ENCODE results near the gene CTBP1. TPM values are rescaled to one million over a fixed set of nuclear protein-coding genes. Genes with fewer than 3 reads are reported as not detected.

The CTBP1 gene
- total RNA-seq, 4 donors from 2014 or later: 89.9 to 169 (median 107) TPM

DNA sequence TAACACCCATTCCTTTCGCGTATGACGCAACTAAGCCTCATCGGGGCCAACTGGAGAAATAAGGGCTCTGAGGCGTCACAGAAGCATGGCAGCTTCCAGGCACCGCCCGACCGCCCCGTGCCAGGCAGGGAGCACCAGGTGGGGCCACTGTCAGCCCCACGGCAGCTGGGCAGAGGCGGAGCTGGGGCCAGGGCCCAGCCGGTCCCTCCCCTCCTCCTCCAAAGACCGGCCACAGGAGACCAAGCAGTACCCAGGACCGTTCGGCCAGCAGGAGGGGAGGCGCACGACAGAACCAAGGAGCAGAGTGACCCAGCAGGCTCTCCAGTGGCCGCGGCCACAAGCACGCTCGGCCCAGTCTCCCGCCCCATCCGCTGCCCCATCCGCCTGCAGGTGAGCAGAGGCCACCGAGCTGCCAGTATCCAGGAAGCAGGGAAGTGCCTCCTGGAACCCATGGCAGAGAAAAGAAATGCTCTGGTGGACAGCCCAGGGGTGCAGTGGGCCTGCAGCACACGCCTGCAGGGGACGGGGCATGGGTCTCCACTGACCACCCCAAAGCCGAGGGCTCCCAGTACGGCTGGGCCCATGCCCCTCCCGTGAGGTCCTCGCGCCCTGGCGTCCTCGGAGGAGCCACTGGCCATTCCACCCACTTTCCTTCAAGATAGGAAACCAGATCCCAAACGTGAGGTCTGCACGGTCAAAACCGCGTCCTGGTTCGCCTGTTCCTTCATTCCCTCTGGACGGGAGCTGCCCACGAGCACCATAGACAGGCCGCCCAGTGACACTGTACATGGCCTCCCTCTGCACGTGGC lies 9.6 kb downstream of the CTBP1 start:
- TF ChIP-seq, protein P1, sequence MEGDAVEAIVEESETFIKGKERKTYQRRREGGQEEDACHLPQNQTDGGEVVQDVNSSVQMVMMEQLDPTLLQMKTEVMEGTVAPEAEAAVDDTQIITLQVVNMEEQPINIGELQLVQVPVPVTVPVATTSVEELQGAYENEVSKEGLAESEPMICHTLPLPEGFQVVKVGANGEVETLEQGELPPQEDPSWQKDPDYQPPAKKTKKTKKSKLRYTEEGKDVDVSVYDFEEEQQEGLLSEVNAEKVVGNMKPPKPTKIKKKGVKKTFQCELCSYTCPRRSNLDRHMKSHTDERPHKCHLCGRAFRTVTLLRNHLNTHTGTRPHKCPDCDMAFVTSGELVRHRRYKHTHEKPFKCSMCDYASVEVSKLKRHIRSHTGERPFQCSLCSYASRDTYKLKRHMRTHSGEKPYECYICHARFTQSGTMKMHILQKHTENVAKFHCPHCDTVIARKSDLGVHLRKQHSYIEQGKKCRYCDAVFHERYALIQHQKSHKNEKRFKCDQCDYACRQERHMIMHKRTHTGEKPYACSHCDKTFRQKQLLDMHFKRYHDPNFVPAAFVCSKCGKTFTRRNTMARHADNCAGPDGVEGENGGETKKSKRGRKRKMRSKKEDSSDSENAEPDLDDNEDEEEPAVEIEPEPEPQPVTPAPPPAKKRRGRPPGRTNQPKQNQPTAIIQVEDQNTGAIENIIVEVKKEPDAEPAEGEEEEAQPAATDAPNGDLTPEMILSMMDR (IDR thresholded peaks at IDR 0.05; ENCODE audit: low read depth): no peak

DNA sequence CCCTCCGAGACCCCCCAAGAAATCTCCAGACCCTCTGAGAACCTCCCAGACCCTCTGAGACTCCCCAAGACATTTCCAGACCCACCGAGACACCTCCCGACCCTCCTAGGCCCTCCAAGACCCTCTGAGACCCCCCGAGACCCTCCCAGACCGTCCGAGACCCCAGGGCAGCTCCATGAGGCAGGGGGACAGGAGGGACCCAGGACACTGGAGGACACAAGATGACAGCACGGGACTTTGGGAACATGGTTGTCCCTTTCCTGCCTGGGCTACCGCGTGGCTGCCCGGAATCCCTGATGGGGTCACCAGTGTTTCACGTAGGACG lies 10.3 kb downstream of the CTBP1 start:
- TF ChIP-seq, protein P1 (IDR thresholded peaks at IDR 0.05; ENCODE audit: low read depth): no peak

DNA sequence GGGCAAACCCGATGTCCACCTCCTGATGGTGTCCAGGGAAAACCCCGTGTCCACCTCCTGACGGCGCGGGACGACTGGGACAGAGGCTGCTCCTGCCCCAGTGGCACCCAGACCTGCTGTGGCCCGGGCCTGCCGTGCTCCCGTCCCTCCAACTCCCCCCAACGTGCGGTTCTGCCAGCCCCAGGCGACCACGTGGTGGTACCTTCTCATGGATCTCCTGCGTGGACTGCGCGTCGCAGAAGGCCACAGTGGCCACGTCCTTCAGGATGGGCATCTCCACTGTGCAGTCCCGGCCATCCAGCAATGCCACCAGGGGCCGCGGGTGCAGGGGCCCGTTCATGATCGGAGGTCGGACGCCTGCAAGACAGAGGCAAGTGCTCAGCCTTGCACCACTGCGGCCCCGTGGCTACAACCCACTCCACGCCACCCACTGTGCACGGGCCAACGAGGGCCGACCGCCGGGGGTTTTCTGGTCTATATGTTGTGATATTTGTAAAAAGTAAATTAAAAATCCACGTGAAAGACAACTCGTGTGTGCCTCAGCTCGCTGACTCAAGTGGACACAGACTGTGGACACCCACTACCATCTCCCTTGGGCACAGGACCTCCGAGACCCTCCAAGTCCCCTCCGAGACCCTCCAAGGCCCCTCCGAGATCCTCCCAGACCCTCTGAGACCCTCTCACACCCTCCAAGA lies 10.8 kb downstream of the CTBP1 start:
- TF ChIP-seq, protein P1 (IDR thresholded peaks at IDR 0.05; ENCODE audit: low read depth): no peak

DNA sequence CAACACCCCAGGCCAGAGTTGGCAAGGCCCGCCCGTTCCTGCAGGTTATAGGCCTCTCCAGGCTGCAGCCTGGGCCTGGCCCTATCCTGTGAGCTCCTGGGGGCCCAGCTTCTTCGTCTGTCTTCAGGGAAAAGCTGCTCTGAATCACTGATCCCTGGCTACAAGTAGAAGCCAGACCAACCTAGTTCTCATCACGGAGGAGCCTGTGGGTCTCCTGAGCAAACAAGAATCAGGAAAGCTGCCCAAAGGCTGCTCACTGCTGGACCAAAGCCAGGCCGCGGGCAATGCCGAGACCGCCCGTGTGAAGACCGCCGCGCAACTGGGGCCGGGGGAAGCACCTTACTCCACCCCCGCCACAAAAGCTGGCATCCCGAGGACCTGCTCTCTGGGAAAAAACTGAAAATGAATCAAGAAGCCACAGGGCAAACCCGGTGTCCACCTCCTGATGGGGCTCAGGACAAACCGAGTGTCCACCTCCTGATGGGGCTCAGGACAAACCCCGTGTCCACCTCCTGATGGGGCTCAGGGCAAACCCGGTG lies 12.8 kb downstream of the CTBP1 start:
- TF ChIP-seq, protein P1 (IDR thresholded peaks at IDR 0.05; ENCODE audit: low read depth): no peak

- TF ChIP-seq, protein P1 (IDR thresholded peaks at IDR 0.05; ENCODE audit: low read depth): no peak
These were observed 13.4 kb downstream of the CTBP1 start for GRCh38 chr4:1235381-1236102.

DNA sequence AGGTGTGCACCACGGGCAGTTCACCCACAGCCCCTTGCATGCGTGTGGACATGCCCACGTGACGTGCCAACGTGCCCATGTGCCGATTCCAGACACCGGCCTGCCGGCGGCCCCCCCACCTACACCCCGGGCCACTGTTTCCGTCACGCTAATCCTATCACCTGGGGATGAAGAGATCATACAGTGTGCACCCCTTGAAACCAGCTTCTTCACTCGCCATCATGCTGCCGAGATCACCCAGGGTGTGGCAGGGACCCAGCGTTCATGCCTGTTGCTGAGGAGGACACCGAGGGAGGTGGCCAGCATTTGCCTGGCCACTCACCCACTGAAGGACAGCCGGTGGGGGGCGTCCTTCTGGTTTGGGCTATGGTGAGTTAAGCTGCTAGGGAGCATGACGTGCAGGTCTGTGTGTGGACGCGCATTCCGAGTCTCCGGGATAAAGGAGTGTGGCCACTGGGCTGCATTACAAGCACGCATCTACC lies 14.1 kb downstream of the CTBP1 start:
- TF ChIP-seq, protein P1 (IDR thresholded peaks at IDR 0.05; ENCODE audit: low read depth): no peak

DNA sequence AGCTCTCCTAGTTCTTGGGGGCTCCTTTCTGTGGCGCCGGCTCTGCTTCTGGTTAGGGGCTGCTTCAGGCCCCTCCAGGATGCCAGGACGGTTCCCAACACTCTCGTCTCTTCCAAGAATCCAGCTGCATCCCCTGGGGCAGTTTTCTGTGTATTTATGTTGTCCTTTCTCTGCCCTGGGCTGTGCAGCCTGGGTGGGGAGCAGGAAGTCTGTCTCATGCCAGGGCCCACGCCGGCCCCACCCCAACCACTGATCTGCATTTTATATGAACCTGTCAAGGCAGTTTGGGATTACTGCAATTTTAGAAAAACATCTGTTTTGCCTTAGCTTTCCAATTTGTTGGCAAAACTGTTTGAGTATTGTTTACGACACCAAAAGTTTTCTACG lies 14.6 kb downstream of the CTBP1 start:
- TF ChIP-seq, protein P1 (IDR thresholded peaks at IDR 0.05; ENCODE audit: low read depth): no peak
